ENCODE measurements around the gene KLHL26. TPM values are rescaled to one million over a fixed set of nuclear protein-coding genes. Genes with fewer than 3 reads are reported as not detected.

The KLHL26 gene
- total and polyA plus RNA-seq, 2 of the 4 experiments (the other 2 are of a cell fraction) = 2.2 to 4.7 TPM

DNA sequence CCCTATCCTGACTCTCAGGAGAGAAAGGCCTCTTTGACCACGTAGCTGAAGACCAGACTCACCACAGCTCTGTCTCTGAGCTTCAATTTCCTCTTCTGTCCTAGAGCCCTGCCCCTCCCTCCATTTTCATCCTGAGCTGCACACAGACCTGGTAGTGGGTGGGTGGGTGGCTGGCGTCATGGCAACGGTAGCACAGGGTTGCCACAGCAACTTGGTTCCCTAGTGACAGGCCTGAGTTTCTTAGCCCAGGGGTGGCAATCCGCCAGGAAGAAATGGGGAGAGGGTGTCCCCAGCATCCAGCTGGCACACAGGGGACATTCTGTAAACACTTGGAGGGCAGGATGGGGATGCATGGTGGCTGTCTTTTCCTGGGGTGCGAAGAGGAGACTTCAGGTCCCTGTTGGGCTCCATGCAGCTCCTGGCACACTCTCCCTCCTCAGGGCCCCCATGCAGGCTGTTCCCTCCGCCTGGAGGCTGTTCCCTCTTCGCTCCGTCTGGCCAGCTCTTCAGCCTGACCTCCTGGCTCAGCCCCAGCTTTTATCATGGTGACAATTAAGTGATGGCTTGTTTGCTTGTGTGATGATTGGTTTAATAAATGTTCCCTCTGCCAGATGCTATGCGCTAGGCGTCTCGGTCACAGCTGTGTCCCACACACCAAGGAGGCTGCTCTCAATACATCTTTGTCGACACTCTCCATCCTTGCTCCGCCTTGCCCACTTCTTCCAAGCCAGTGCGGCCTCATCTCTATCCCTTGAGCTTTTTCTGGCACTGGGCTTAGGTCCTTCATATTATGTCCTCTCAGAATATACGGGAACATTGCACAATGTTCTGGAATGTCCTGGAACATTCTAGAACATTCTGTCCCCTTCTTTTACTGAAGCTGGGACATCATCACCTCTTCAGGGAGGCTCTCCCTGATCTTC is 7.4 kb upstream of the KLHL26 start:
- no peak overlapping the region for H4K91ac ChIP-seq (ENCODE audit: insufficient read depth, low read depth, low read length)
- dilution Hi-C loops (cut with HindIII; ENCODE audit: low sequenced_read_pairs, unreplicated experiment) = no loop called here
- WGBS, 2 experiments (ENCODE audit: extremely low coverage in 2 of 2, insufficient read length in 1 of 2) = 32% methylated on average over 5 of the region's 15 CpGs; no CpG with 5 or more reads in 1 of the 2 experiments

More for the DNA sequence above, 7.4 kb upstream of the KLHL26 start:
- no peak overlapping the region for H3K18ac ChIP-seq (ENCODE audit: low read depth, low read length)
- H4K5ac ChIP-seq (ENCODE audit: low read depth, low read length) = no peak overlapping the region
- ChIA-PET POLR2A (ENCODE audit: unreplicated experiment) (no interaction called here), CTCF (no interaction called here)
- H3K9me3 ChIP-seq (ENCODE audit: control insufficient read depth, insufficient read depth, low read length) = no peaks in the 10 kb centered on the region
- ATAC-seq (ENCODE audit: low read depth) (no peak), DNase-seq (no peak)
- TF ChIP-seq MXI1 (IDR thresholded peaks at IDR 0.05; ENCODE audit: borderline replicate concordance, low read depth, low read length) = no peak
- no peak for TF ChIP-seq NFE2L2 (IDR thresholded peaks at IDR 0.05; ENCODE audit: low read depth, low read length)
- TF ChIP-seq POLR2A (IDR thresholded peaks at IDR 0.05; ENCODE audit: low read depth, low read length) = no peak
- TF ChIP-seq CEBPB (IDR thresholded peaks at IDR 0.05; ENCODE audit: low read depth, low read length) = peak; percentile 59
- TF ChIP-seq, protein P1, sequence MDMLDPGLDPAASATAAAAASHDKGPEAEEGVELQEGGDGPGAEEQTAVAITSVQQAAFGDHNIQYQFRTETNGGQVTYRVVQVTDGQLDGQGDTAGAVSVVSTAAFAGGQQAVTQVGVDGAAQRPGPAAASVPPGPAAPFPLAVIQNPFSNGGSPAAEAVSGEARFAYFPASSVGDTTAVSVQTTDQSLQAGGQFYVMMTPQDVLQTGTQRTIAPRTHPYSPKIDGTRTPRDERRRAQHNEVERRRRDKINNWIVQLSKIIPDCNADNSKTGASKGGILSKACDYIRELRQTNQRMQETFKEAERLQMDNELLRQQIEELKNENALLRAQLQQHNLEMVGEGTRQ (IDR thresholded peaks at IDR 0.05; ENCODE audit: low read depth, low read length) = no peak
- H2BK15ac ChIP-seq (ENCODE audit: low read depth, low read length) = no peak overlapping the region
- H3K56ac ChIP-seq (ENCODE audit: extremely low read depth, insufficient read depth, low read length) = no peak overlapping the region
- H3K9me1 ChIP-seq (ENCODE audit: insufficient read depth, low read length) = no peaks in the 10 kb centered on the region
- H2AK5ac ChIP-seq (ENCODE audit: low read depth, low read length) = no peak overlapping the region
- no peak overlapping the region for H3K4me3 ChIP-seq (ENCODE audit: insufficient read depth, low read depth, low read length)
- in situ Hi-C loops (cut with MboI; ENCODE audit: low sequenced_read_pairs) (no loop called here), intact Hi-C loops (cut with micrococcal nuclease) (no loop called here)
- H3K4me2 ChIP-seq (ENCODE audit: low read depth, low read length) = no peak overlapping the region
- no peak overlapping the region for H3K9ac ChIP-seq (ENCODE audit: low read depth, low read length)
- no peaks in the 10 kb centered on the region for H4K20me1 ChIP-seq (ENCODE audit: insufficient read depth, low read length)
- H3K14ac ChIP-seq (replicated peaks; ENCODE audit: low read depth, low read length) = no peak overlapping the region
- H3K4me1 ChIP-seq (ENCODE audit: control insufficient read depth, insufficient read depth, low read length) = no peaks in the 10 kb centered on the region
- H2BK20ac ChIP-seq (ENCODE audit: low read depth, low read length) = no peak overlapping the region
- no peak overlapping the region for H2BK120ac ChIP-seq (ENCODE audit: low read depth, low read length)
- no peak overlapping the region for H3K27ac ChIP-seq (ENCODE audit: insufficient read depth, low read length)
- H3K4ac ChIP-seq (ENCODE audit: low read depth, low read length) = no peak overlapping the region
- no peak overlapping the region for H3K23ac ChIP-seq (ENCODE audit: low read depth, low read length)
- H2AFZ ChIP-seq (replicated peaks; ENCODE audit: low read length, poor library complexity) = peak overlapping the region; percentile 32
- H3K36me3 ChIP-seq (ENCODE audit: control insufficient read depth, insufficient read depth, low read length) = no peaks in the 10 kb centered on the region
- no peak overlapping the region for H4K8ac ChIP-seq (ENCODE audit: low read depth in 2 of 2, low read length in 2 of 2)
- H2BK5ac ChIP-seq (ENCODE audit: low read depth, low read length, poor library complexity, severe bottlenecking) = no peak overlapping the region
- no TSS peak for BruUV-seq (replicated peaks)
- peaks cover 11% of the 10 kb centered on the region for H3K27me3 ChIP-seq (ENCODE audit: control insufficient read depth, insufficient read depth, low read length)
- no peaks in the 10 kb centered on the region for H3K79me1 ChIP-seq (ENCODE audit: low read depth in 1 of 2, low read length in 2 of 2)
- H2AK9ac ChIP-seq (replicated peaks; ENCODE audit: low read depth, low read length, poor library complexity) = no peak overlapping the region

Measured in IMR-90 (cell line).